NCI-H1694 treated with DMSO at 0.1 percent for 48 hours (cell line): ENCODE results near the gene TRIM13.
"Not testable (repeated sequence)": the region's sequence is repeated elsewhere in the genome, so short reads cannot be mapped to it uniquely, and the experiment has no call there.

Experiments used
- DNase-seq: peaks from one replicate; lab custom pipeline; 2025; lab: John Stamatoyannopoulos, UW

The TRIM13 gene

DNA sequence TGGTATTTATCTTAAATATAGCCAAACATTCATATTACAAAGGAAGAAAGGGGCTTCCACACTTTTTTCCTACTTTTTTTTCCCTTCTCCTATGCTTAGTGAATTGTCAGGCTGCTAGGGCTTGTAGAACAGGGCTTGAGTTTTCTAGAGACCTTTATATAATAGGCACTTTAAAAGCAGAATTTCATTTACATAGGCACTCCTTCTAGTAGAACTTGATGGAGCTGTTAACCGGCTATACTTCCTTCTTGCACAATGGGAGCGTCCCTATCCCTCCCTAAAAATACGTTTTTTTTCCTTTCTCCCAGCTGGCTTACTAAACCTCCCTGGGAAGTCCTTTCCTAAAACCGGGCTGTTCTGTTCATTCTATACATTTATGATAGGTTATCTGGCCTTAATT lies 1.1 kb downstream of the TRIM13 start:
- DNase-seq: no peak

DNA sequence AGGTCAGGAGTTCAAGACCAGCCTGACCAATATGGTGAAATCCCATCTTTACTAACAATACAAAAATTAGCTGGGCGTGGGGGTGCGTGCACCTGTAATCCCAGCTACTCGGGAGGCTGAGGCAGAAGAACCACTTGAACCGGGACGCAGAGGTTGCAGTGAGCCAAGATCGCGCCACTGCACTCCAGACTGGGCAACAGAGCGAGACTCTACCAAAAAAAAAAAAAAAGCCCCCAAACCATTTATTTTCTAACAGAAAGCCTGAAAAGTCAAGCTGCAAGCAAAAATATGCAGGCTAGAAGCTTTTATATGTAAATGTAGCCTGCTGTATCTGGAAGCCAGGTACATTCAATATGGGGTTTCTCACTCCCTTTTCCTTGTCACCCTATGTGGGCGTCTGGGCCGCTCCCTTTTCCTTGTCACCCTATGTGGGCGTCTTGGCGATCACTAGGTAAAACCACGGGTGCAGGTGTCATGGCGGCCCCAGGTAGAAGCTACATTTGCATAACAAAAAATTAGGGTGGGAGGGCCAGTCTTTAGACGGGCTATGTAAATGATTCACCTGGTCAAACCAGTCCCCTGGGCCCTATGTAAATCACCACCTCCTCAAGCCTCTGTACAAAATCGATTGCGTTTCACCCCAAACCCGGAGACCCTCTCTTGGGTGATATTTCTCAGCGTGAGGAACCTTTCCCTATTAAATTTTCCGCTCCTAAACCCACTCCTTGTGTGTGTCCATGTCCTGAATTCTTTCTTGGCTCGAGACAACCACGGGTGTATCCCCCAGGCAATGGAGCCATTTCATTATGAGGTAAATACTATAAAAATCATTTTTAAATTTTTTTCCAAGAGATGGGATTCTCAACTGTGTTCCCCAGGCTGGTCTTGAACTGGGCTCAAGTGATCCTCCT lies 2.1 kb downstream of the TRIM13 start:
- DNase-seq: no peak

DNA sequence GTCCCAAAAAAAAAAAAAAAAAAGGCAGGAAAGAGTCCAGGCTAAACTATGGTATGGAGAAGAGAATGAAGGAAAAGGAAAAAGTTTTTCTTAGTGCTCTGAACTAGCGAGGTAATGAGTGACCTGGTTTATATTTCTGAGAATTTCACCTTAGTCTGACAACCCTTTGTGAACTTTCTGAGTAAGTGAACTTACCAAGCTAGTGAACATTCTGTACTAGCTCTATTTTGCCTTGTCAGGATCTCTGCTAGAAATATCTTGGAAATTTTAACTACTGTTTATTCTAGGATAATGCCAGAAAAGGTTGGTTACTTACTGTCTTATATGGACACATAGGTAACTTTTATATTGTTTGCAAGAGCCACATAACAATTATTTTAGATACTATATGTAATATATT lies 4.4 kb downstream of the TRIM13 start:
- DNase-seq: no peak

DNA sequence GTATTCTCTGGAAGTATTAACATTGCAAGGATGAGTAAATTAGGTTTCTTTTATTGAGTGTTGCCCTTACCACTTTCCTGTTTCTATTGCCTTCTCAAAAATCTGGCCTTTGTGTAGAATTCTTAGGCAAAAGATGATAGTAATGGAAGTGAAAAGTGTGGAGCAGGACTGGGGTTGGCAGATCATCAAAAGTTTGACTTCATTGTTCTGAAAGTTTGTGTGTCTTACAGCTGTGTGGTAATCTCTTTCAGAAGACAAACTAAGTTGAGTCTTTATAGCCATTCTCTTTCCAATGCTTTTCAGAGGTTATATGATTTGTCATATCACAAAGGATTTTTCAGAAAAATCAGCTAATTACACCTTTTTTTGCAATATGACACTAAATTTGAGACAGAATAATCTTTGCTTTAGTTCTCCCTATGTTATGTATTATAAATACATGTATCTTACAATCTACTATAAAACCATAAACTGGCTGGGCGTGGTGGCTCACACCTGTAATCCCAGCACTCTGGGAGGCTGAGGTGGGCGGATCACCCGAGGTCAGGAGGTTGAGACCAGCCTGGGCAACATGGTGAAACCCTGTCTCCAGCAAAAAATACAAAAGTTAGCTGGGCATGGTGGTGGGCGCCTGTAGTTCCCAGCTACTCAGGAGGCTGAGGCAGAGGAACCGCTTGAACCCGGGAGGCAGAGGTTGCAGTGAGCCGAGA lies 9.7 kb downstream of the TRIM13 start:
- no peak for DNase-seq

DNA sequence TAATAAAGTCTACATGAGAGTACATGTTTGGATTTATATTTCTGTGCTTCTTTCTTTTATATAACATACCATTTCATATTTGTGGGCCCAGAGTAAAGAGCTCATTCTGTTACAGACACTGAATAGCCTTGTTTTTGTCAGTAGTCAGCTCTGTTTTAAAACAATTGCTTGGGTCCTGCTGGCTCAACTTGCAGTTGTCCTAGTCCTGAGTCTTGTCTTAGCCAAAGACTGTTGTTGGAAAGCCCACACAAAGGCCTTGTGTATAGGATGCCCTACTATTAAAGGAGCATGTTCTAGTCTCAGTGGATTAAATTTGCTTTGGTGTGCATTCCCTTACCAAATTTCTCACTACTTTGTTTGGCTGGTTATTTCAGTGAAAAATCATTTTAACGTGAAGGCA lies 14.6 kb downstream of the TRIM13 start:
- no peak for DNase-seq

DNA sequence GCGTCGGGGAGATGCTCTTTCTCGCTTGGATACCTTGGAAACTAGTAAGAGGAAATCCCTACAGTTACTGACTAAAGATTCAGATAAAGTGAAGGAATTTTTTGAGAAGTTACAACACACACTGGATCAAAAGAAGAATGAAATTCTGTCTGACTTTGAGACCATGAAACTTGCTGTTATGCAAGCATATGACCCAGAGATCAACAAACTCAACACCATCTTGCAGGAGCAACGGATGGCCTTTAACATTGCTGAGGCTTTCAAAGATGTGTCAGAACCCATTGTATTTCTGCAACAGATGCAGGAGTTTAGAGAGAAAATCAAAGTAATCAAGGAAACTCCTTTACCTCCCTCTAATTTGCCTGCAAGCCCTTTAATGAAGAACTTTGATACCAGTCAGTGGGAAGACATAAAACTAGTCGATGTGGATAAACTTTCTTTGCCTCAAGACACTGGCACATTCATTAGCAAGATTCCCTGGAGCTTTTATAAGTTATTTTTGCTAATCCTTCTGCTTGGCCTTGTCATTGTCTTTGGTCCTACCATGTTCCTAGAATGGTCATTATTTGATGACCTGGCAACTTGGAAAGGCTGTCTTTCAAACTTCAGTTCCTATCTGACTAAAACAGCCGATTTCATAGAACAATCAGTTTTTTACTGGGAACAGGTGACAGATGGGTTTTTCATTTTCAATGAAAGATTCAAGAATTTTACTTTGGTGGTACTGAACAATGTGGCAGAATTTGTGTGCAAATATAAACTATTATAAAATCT lies 15.7 kb downstream of the TRIM13 start:
- no peak for DNase-seq

DNA sequence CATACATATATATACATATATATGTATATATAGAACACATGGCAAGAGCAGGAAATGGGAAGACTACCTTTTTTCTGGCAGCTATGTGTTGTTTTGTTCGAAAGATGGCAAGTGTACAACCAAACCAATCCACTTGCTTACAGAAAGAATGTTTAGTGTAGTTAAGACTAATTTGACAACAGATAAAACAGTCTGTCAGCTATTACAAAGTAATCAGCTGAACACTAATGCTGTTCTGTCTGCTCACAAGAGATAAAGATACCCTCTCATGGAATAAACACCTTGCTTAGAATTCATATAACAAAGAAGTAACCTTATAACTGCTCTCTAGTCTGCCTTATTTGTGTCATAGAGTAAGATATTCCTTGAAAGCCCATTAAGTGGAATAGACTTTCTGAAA lies 17.5 kb downstream of the TRIM13 start:
- no peak for DNase-seq

DNA sequence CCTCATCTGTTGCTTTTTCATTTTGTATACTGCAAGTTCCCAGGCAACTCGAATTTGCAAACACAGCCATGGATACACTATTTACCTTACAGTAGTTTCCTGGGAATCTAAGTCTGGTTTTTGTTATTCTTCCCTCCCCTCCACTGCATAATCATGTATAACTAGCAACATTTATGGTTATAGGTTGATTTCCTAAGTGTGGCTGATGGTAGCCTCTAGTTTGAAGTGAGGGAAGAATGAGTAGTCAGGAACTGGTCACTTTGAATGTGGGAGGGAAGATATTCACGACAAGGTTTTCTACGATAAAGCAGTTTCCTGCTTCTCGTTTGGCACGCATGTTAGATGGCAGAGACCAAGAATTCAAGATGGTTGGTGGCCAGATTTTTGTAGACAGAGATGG lies 18.4 kb downstream of the TRIM13 start, which contains the start of gene KCNRG:
KCNRG (plus strand) TSS at position 187 of the 400 bp plus-strand sequence; CDS start at position 237, 50 bp downstream.
- DNase-seq: no peak

DNA sequence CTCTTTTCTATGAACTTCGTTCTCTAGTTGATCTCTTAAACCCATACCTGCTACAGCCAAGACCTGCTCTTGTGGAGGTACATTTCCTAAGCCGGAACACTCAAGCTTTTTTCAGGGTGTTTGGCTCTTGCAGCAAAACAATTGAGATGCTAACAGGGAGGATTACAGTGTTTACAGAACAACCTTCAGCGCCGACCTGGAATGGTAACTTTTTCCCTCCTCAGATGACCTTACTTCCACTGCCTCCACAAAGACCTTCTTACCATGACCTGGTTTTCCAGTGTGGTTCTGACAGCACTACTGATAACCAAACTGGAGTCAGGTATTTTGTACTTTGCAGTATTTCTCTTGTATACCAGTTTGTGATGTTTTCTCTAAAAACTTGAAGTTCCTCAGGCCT lies 18.9 kb downstream of the TRIM13 start:
- no peak for DNase-seq

DNA sequence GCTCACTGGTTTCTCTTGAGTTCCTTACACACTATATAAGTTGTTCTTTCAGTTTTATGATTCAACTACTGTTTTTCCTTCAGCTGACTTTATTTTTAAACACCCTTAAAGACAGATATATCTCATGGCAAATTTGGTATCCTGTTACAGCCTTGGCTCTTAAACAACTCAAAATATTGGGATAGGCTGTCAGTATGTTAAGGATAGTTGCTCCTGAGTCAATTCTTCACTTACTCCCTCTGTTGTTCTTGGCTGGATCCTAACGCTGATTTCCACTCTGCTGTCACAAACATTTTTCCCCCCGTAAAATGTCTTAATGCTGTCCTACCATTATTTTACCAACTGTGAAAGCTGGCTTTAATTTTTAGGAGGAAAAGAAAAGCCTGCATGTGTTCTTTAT lies 19.6 kb downstream of the TRIM13 start:
- no peak for DNase-seq

DNA sequence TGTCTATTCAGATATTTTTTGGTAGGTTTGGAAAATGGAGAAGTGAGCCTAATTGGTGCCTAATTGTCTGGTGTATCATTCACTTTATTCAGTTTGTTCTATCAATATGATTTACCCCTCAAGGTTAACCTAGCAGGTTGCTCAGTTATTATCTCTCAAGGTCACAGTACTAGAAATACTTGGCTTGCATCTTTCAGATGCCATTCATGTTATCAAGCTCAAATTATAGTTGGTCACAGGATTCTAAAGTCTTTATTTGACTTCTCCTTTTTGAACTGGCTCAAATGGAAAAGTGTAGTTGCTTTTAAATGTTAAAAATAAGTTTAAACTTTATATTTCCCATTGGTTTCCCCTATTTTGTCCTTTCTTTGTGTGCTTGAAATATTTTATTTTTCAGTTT lies 21.0 kb downstream of the TRIM13 start:
- DNase-seq: no peak

DNA sequence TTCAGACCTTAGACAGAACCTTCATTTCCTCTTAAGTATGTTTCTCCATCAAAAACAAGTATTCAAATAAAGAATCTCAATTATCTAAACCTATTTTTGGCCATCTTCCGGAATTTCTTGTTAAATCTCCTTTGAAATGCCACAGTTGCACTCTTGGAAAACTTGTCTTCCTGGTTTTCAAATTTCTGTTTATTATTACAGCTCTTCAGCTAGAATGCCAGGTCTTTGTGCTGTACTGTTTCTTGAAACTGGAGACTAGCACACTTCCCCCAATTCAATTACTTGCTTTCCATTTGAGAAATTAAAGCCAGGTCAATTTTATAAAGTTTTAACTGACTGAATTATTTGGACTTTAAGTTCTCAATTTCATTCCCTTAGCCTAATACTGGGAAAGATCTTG lies 28.6 kb downstream of the TRIM13 start:
- no peak for DNase-seq

DNA sequence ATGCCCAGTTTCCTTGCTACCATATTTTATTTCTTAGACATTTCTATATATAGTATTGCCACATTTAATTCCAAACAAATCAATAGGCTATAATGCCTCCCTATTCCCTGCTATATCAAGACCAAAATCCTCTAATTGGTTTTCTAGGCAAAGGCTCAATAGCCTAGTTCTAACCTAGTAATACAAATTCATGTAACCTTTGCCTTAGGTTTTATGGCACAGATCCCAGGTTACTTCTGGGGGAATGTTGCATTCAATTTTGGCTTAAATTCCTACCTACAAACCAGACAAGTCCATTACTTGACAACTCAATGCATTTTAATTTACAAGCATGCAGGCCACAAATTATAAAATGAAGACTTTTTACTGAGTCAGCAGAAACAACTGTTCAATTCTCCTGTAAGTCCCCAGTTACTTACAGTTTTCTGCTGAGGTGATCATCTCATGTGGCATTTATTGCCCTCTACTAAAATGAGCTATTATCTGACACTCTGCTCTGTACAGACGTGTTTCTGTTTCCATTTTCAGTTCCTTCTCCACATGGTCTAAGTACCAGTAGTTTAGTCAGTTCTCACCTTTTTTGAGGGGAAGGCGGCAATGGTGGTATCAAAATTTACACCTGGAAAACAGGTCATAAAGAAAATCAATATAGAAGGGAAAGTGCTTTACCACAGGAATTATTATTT lies 30.1 kb downstream of the TRIM13 start:
- DNase-seq: no peak

DNA sequence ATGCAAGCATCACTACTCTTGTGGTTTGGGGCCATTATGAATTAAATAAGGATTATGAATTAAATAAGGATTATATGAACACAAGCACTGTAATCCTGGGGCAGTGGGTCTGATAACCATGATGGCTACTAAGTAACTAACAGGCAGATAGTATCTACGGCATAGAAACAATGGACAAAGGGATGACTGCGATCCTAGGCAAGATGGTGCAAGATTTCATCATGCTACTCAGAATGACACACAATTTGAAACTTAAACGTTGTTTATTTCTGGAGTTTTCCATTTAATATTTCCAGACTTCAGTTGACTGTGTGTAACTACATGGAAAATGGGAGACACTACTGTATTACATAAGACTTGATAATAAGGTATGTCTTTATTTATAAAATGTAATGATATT lies 33.5 kb downstream of the TRIM13 start:
- DNase-seq: no peak

DNA sequence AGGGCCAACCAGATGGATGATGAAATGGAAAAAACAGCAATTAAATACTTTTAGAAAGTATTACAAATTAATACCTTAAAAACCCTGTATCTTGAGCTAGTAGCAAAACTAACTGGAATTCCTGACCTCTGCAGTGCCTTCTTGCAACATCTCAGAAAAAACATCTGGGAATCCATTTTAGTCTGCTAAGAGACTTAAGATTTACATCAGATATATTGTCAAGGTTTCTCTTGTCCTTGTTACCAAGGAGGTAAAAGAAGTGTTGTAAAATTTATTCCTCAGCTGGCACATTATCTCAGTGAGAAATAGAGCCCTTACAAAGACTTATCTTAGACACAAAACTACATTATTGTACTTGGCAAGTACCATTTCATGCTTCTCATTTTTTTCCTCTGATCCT lies 36.9 kb downstream of the TRIM13 start:
- no peak for DNase-seq

DNA sequence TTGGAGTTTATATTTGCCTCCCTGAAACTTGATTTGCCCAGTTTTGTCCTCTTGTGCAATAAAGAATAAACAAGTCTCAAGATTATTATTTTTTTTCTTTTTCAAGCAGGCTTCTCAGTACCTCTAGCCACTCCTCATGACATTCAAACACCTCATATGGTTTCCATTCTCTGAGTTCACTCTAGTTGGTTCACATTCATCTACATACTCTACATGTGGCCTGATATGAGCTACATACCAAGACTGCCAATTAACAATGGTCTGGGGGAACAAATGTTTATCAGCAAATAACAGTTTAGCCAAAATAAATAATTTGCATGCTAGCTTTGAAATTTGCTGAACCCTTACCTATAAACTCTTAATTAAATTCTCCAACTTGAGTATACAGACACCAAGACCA lies 40.9 kb downstream of the TRIM13 start:
- DNase-seq: no peak

DNA sequence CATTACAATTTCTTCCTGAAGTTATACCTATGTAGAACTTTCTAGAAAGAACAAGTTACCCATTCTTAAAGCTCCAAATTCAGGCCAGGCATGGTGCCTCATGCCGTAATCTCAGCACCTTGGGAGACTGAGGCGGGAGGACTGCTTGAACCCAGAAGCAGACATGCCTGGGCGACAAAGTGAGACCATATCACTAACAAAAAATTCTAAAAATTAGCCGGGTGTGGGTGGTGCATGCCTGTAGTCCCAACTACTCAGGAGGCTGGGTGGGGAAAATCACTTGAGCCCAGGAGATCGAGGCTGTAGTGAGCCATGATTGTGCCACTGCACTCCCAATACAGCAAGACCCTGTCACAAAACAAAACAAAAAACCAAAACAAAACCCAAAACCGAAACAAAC lies 41.4 kb downstream of the TRIM13 start:
- no peak for DNase-seq

DNA sequence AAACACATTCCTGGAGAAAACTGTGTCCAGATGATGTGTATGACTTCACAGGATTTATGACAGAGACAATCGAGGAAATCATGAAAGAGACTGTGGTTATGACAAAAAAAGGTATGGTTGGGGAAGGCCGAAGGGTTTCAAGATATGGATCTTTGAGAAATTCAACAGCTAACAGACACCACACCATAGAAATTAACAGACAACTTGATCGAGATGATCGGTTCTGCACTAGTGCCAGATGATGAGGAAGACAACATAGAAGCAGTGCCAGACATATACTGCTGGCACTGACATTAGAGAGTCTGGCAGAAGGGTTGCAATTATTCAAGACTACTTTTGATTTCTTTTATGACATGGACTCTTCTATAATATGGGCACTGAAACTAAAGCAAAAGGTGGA lies 55.6 kb downstream of the TRIM13 start:
- no peak for DNase-seq

DNA sequence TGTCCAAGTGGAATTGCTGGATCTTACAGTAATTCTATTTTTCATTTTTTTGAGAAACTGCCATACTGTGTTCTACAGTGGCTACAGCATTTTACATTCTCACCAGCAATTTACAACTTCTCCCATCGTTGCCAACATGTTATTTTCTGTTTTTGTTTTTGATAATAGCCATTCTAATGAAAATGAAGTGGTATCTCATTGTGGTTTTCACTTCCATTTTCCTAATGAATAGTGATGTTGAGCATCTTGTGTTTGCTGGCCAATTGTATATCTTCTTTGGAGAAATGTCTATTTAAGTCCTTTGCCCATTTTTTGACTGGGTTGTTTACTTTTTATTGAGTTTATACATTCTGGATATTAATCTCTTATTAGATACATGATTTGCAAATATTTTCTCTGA lies 57.0 kb downstream of the TRIM13 start:
- no peak for DNase-seq

DNA sequence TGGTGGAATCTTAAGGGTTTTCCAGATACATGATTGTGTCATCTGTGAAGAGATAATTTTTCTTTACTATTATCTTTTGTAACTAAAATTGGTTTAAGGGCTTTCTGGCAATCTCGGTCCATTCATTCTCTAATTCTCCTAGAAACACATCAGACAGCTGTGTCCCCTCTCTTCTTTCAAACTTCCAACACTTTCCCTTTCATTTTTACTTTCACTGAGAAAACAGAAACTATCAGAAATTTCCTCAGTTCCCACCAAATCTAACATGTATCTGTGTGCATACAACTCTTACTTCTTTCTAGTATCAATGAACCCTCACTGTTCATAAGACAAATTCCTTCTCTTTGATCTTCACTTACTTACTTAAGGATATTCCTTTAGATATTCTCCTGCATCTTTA lies 58.6 kb downstream of the TRIM13 start:
- no peak for DNase-seq

DNA sequence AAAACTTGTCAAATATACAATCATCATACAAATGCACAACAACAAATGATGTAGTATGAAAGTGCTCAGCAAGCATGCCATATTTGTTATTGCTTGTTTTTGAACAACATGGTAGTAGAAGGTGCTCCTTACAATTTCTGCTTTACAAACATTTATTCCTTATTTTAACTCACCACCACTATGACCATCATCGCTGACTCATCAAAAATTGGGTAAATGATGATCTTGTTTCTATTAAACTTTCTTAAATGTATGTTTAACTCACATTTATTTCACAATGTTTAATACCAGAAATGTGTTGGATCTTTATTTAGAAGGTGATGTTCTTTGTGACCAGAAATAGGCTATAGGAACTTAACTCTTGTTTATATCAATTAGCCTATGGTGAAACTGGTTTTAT lies 63.9 kb downstream of the TRIM13 start:
- no peak for DNase-seq

DNA sequence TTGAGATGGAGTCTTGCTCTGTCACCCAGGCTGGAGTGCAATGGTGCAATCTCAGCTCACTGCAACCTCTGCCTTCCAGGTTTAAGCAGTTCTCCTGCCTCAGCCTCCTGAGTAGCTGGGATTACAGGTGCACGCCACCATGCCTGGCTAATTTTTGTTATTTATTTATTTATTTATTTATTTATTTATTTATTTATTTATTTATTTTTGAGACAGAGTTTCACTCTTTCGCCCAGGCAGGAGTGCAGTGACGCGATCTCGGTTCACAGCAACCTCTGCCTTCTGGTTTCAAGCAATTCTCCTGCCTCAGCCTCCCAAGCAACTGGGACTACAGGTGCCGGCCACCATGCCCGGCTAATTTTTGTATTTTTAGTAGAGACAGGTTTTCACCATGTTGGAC lies 65.5 kb downstream of the TRIM13 start:
- not testable (repeated sequence) for DNase-seq
